ENCODE results near the gene LMO3.

- TF ChIP-seq CTCF (conservative IDR thresholded peaks at IDR 0.05; ENCODE audit: low read depth, low read length) (no peak), EZH2 (IDR thresholded peaks at IDR 0.05; ENCODE audit: borderline replicate concordance, low read depth, low read length, poor library complexity, severe bottlenecking) (no peak)
Observed at GRCh38 chr12:16602412-16602811, 3.5 kb downstream of the LMO3 start.
